Liver (tissue), 9 donors: ENCODE data around the gene TMEM87B. TPM values are rescaled to one million over a fixed set of nuclear protein-coding genes. Genes with fewer than 3 reads are reported as not detected.

Experiments
- DNase-seq: peaks from one replicate; pipeline ENCODE4 v3.0.0-alpha.2; 2017; ENCODE audit warnings: low spot score
- H3K27ac ChIP-seq, 2 donors: one replicate each; pipeline ENCODE4 v1.7.0; 2013; ENCODE audit warnings: inconsistent platforms in 2 of 2, low read length in 2 of 2, control low read depth in 1 of 2, low read depth in 1 of 2, mild to moderate bottlenecking in 1 of 2
- H3K27me3 ChIP-seq, 4 donors: one replicate each; pipeline versions ENCODE4 v1.6.1 to v1.7.0; 2013; ENCODE audit warnings: low read length in 3 of 4, inconsistent platforms in 1 of 4, mild to moderate bottlenecking in 1 of 4, moderate library complexity in 1 of 4; ENCODE audit not compliant: control insufficient read depth in 4 of 4, insufficient read depth in 4 of 4
- H3K36me3 ChIP-seq, 4 donors: one replicate each; pipeline versions ENCODE4 v1.6.1 to v1.7.0; 2013; ENCODE audit warnings: low read length in 3 of 4, mild to moderate bottlenecking in 3 of 4, low read depth in 1 of 4, moderate library complexity in 1 of 4; ENCODE audit not compliant: control insufficient read depth in 4 of 4, insufficient read depth in 3 of 4
- H3K4me1 ChIP-seq, 4 donors: one replicate each; pipeline versions ENCODE4 v1.6.1 to v1.7.0; 2013; ENCODE audit warnings: low read length in 3 of 4, mild to moderate bottlenecking in 3 of 4, moderate library complexity in 1 of 4; ENCODE audit not compliant: control insufficient read depth in 4 of 4, insufficient read depth in 4 of 4
- H3K4me3 ChIP-seq, 3 donors: one replicate each; pipeline versions ENCODE4 v1.6.1 to v1.7.0; 2013; ENCODE audit warnings: low read length in 3 of 3, control low read depth in 1 of 3, low read depth in 1 of 3, mild to moderate bottlenecking in 1 of 3
- H3K9ac ChIP-seq, 2 donors: one replicate each; pipeline ENCODE4 v1.7.0; 2013; ENCODE audit warnings: low read length in 2 of 2, mild to moderate bottlenecking in 2 of 2, moderate library complexity in 2 of 2, control low read depth in 1 of 2, low read depth in 1 of 2
- H3K9me3 ChIP-seq, 4 donors: one replicate each; pipeline versions ENCODE4 v1.6.1 to v1.7.0; 2013; ENCODE audit warnings: low read length in 3 of 4; ENCODE audit not compliant: control insufficient read depth in 4 of 4
- ATF3 ChIP-seq: IDR thresholded peaks from 2 replicates; pipeline ENCODE4 v1.6.1; 2016; ENCODE audit warnings: antibody characterized with exemption
- CTCF ChIP-seq: fragments of 150-350 bp; IDR thresholded peaks from 2 replicates; pipeline ENCODE4 v1.5.1; 2017; ENCODE audit warnings: improper control_type of control experiment, low read depth, low read length; ENCODE audit not compliant: missing input control
- EGR1 ChIP-seq, 2 donors: IDR thresholded peaks; 2 replicates each; pipeline ENCODE4 v1.6.1; 2016 to 2018; ENCODE audit warnings: antibody characterized with exemption in 2 of 2, low read depth in 2 of 2
- FOXA1 ChIP-seq: IDR thresholded peaks from 2 replicates; pipeline ENCODE4 v1.6.1; 2016; ENCODE audit warnings: antibody characterized with exemption
- FOXA2 ChIP-seq: IDR thresholded peaks from 2 replicates; pipeline ENCODE4 v1.6.1; 2016; ENCODE audit warnings: antibody characterized with exemption
- GABPA ChIP-seq, 2 donors: IDR thresholded peaks in 1 of 2; conservative IDR thresholded peaks in 1 of 2; 2 replicates each; pipeline ENCODE4 v1.6.1; 2016; ENCODE audit warnings: antibody characterized with exemption in 2 of 2, mild to moderate bottlenecking in 1 of 2, moderate library complexity in 1 of 2
- HNF4G ChIP-seq: IDR thresholded peaks from 2 replicates; pipeline ENCODE4 v1.6.1; 2016; ENCODE audit warnings: antibody characterized with exemption
- NR2F2 ChIP-seq: IDR thresholded peaks from 2 replicates; pipeline ENCODE4 v1.6.1; 2016; ENCODE audit warnings: antibody characterized with exemption
- RAD21 ChIP-seq, 2 donors: IDR thresholded peaks; 2 replicates each; pipeline ENCODE4 v1.6.1; 2016; ENCODE audit warnings: antibody characterized with exemption in 2 of 2, mild to moderate bottlenecking in 2 of 2
- REST ChIP-seq: IDR thresholded peaks from 2 replicates; pipeline ENCODE4 v1.6.1; 2016; ENCODE audit warnings: antibody characterized with exemption, mild to moderate bottlenecking
- SP1 ChIP-seq: IDR thresholded peaks from 2 replicates; pipeline ENCODE4 v1.6.1; 2018; ENCODE audit warnings: antibody characterized with exemption, mild to moderate bottlenecking
- TAF1 ChIP-seq: conservative IDR thresholded peaks from 2 replicates; pipeline ENCODE4 v1.6.1; 2016; ENCODE audit warnings: antibody characterized with exemption, mild to moderate bottlenecking
- YY1 ChIP-seq: IDR thresholded peaks from 2 replicates; pipeline ENCODE4 v1.6.1; 2016; ENCODE audit warnings: antibody characterized with exemption, mild to moderate bottlenecking
- ZBTB33 ChIP-seq: IDR thresholded peaks from 2 replicates; pipeline ENCODE4 v1.6.1; 2016; ENCODE audit warnings: antibody characterized with exemption
- WGBS: extraction: QIAGEN DNeasy Blood & Tissue Kit; methylation state at CpG from one replicate; pipeline ENCODE4 v1.1.7; 2013; 5-methylcytosine and 5-hydroxymethylcytosine counted together
- polyA plus RNA-seq, 2 donors: library from polyadenylated mRNA; stranded (reverse) in 1 of 2; unstranded in 1 of 2; fragments of 200-250 nt in 1 of 2; fragments of >200 nt in 1 of 2; fragmentation: Nextera tagmentation in 1 of 2; extraction: Ambion mirVana in 1 of 2; gene quantifications; one replicate each; pipeline versions ENCODE4 v1.2.1 to v1.2.3, GENCODE V29; 2013 to 2015
- total RNA-seq, 2 donors: library from RNA; depleted of rRNA; stranded (reverse); fragments of >200 nt; gene quantifications; one replicate each; pipeline ENCODE4 v1.2.3, GENCODE V29; 2014
- donor health status: healthy.
- donor health status: healthy.
- donor health status: healthy.
- donor health status: healthy.
- donor health status: healthy.

Gene TMEM87B
- total and polyA plus RNA-seq, 4 donors, result 3.6 to 10.1 (median 6.0) TPM

GRCh38 chr2:112032224-112032586, 22.9 kb upstream of the TMEM87B start:
- 70% methylated on average over 4 of the region's 4 CpGs for WGBS
- DNase-seq, result no peak
- Histone ChIP-seq H3K4me1 (peaks cover 0 to 7% (median 0%) of the 10 kb centered on the region in 4 donors), H3K36me3 (peaks cover 0 to 3% (median 0%) of the 10 kb centered on the region in 4 donors), H3K9ac (no peak overlapping the region), H3K9me3 (no peaks in the 10 kb centered on the region), H3K4me3 (no peak overlapping the region), H3K27me3 (no peaks in the 10 kb centered on the region), H3K27ac (peak overlapping the region in 1 of 2 donors; percentile 44)
- no peak for TF ChIP-seq FOXA1
- TF ChIP-seq REST, result no peak
- TF ChIP-seq CTCF, result no peak
- TF ChIP-seq ZBTB33, result no peak
- TF ChIP-seq HNF4G, result no peak
- TF ChIP-seq YY1, result no peak
- no peak for TF ChIP-seq EGR1 (IDR thresholded peaks at IDR 0.05; ENCODE audit: low read depth in 2 of 2)

- H3K27ac ChIP-seq, result peak overlapping the region; percentile 40 to 44
- WGBS, result 62% methylated on average over 4 of the region's 4 CpGs
- DNase-seq, result no peak
These were observed 22.2 kb upstream of the TMEM87B start for GRCh38 chr2:112032689-112033465.

GRCh38 chr2:112033600-112033999, 21.5 kb upstream of the TMEM87B start:
- H3K36me3 ChIP-seq, result no peaks in the 10 kb centered on the region
- no peaks in the 10 kb centered on the region for H3K9me3 ChIP-seq
- peaks cover 0 to 7% (median 0%) of the 10 kb centered on the region in 4 donors for H3K4me1 ChIP-seq
- TF ChIP-seq RAD21 (IDR thresholded peaks at IDR 0.05) (no peak), REST (no peak), FOXA1 (no peak), TAF1 (no peak), ATF3 (no peak), FOXA2 (no peak), SP1 (no peak), GABPA (IDR thresholded peaks at IDR 0.05 in 1 of 2, conservative IDR thresholded peaks at IDR 0.05 in 1 of 2) (no peak)
- no peak overlapping the region for H3K27ac ChIP-seq
- H3K9ac ChIP-seq, result no peak overlapping the region
- no peaks in the 10 kb centered on the region for H3K27me3 ChIP-seq
- no peak for DNase-seq
- no peak overlapping the region for H3K4me3 ChIP-seq
- 52% methylated on average over 1 of the region's 1 CpG for WGBS

More at GRCh38 chr2:112032689-112033465, 22.2 kb upstream of the TMEM87B start:
- Histone ChIP-seq H3K27me3 (no peaks in the 10 kb centered on the region), H3K9me3 (no peaks in the 10 kb centered on the region), H3K36me3 (no peaks in the 10 kb centered on the region), H3K9ac (no peak overlapping the region), H3K4me1 (peaks cover 0 to 7% (median 0%) of the 10 kb centered on the region in 4 donors), H3K4me3 (no peak overlapping the region)
- TF ChIP-seq FOXA1 (no peak), NR2F2 (peak; percentile 22)
